Keratinocyte (primary cell): ENCODE data around the gene INPP5A. TPM values are rescaled to one million over a fixed set of nuclear protein-coding genes. Genes with fewer than 3 reads are reported as not detected.

Experiments used
- DNase-seq: peaks from one replicate; pipeline ENCODE4 v3.0.0-alpha.2; 2011; ENCODE audit warnings: low read depth, missing footprints, low spot score
- FAIRE-seq: peaks from 2 replicates; lab custom pipeline; 2011; peaks lifted over from hg19 to GRCh38; lab: Jason Lieb, UNC
- H2AFZ ChIP-seq: 2 replicates; pipeline ENCODE4 v1.6.0; 2012; ENCODE audit warnings: low read length, control low read depth, inconsistent platforms; ENCODE audit not compliant: control insufficient read depth
- H3K27ac ChIP-seq: 2 replicates; pipeline ENCODE4 v1.5.1; 2011; ENCODE audit warnings: low read length; ENCODE audit not compliant: control insufficient read depth, insufficient read depth
- H3K27me3 ChIP-seq: 3 replicates; pipeline ENCODE4 v1.6.0; 2011; ENCODE audit warnings: low read length; ENCODE audit not compliant: control insufficient read depth, insufficient read depth; ENCODE audit errors: extremely low read depth
- H3K36me3 ChIP-seq, 2 experiments: 2 replicates in 1 of 2; 3 replicates in 1 of 2; pipeline ENCODE4 v1.5.1; 2011; ENCODE audit warnings: low read length in 2 of 2, mild to moderate bottlenecking in 1 of 2; ENCODE audit not compliant: control insufficient read depth in 2 of 2, insufficient read depth in 2 of 2; ENCODE audit errors: extremely low read depth in 1 of 2
- H3K4me1 ChIP-seq: 3 replicates; pipeline ENCODE4 v1.5.1; 2011; ENCODE audit warnings: low read length; ENCODE audit not compliant: control insufficient read depth, insufficient read depth; ENCODE audit errors: extremely low read depth
- H3K4me2 ChIP-seq: 3 replicates; pipeline ENCODE4 v1.6.0; 2011; ENCODE audit warnings: low read depth, low read length; ENCODE audit not compliant: control insufficient read depth, insufficient read depth; ENCODE audit errors: extremely low read depth
- H3K4me3 ChIP-seq, 3 experiments: fragments of 200-600 bp in 1 of 3; sonication (generic) in 1 of 3; 2 replicates in 2 of 3; 3 replicates in 1 of 3; pipeline ENCODE4 v1.5.1; 2011 to 2016; ENCODE audit warnings: low read length in 3 of 3, mild to moderate bottlenecking in 3 of 3, control low read depth in 2 of 3, inconsistent platforms in 1 of 3, low read depth in 1 of 3, mixed read lengths in 1 of 3, mixed run types in 1 of 3, moderate library complexity in 1 of 3; ENCODE audit not compliant: control insufficient read depth in 2 of 3, insufficient read depth in 2 of 3; ENCODE audit errors: extremely low read depth in 1 of 3
- H3K79me2 ChIP-seq: 2 replicates; pipeline ENCODE4 v1.6.0; 2012; ENCODE audit warnings: low read length; ENCODE audit not compliant: control insufficient read depth, insufficient read depth
- H3K9ac ChIP-seq: 3 replicates; pipeline ENCODE4 v1.6.0; 2011; ENCODE audit warnings: low read length; ENCODE audit not compliant: control insufficient read depth, insufficient read depth; ENCODE audit errors: extremely low read depth
- H3K9me1 ChIP-seq: 3 replicates; pipeline ENCODE4 v1.6.0; 2011; ENCODE audit warnings: low read length; ENCODE audit not compliant: control insufficient read depth, insufficient read depth; ENCODE audit errors: extremely low read depth
- H3K9me3 ChIP-seq: 2 replicates; pipeline ENCODE4 v1.5.1; 2012; ENCODE audit warnings: low read depth, low read length; ENCODE audit not compliant: control insufficient read depth
- H4K20me1 ChIP-seq: 3 replicates; pipeline ENCODE4 v1.6.0; 2011; ENCODE audit warnings: low read length; ENCODE audit not compliant: control insufficient read depth, insufficient read depth; ENCODE audit errors: extremely low read depth
- CTCF ChIP-seq, 3 experiments: IDR thresholded peaks in 1 of 3; conservative IDR thresholded peaks in 1 of 3; optimal IDR thresholded peaks in 1 of 3; 2 replicates in 2 of 3; 3 replicates in 1 of 3; pipeline versions ENCODE3 to v1.5.1; 2011; ENCODE audit warnings: low read length in 3 of 3, mild to moderate bottlenecking in 3 of 3, moderate library complexity in 2 of 3, control low read depth in 1 of 3, inconsistent platforms in 1 of 3; ENCODE audit not compliant: insufficient read depth in 2 of 3; ENCODE audit errors: extremely low read depth in 1 of 3
- EZH2 ChIP-seq: IDR thresholded peaks from one replicate; pipeline ENCODE4 v1.6.1; 2012; ENCODE audit warnings: inconsistent platforms, mild to moderate bottlenecking, low read length, moderate library complexity
- dilution Hi-C: fragments of 300-500 bp; cut with MboI; formaldehyde crosslinking; loops from one replicate; pipeline ENCODE4 v1.7.0; 2020; ENCODE audit warnings: low sequenced_read_pairs; ENCODE audit not compliant: extremely low pct_ligation_motif_present
- polyA plus RNA-seq, 5 experiments: library from polyadenylated mRNA; depleted of rRNA in 3 of 5; stranded (reverse) in 3 of 5; stranded (forward) in 1 of 5; unstranded in 1 of 5; fragments of >200 nt; gene quantifications; 1 replicate in 1 of 5; 2 replicates in 3 of 5; 3 replicates in 1 of 5; pipeline versions ENCODE4 v1.2.1 to v1.2.3, GENCODE V29; 2011 to 2012; ENCODE audit warnings: missing spikeins in 2 of 5, low read depth in 1 of 5, low replicate concordance in 1 of 5

INPP5A gene
- polyA plus RNA-seq, 1 donor (not counting 4 experiments of a cell fraction or from before 2014, with no cell fraction given): 11.2 TPM

GRCh38 chr10:132666705-132667341 lies 129.2 kb downstream of the INPP5A start:
- Histone ChIP-seq H4K20me1 (no peaks in the 10 kb centered on the region), H2AFZ (no peak overlapping the region), H3K27ac (peak overlapping the region; percentile 87), H3K9me1 (peaks cover 2% of the 10 kb centered on the region), H3K9me3 (no peaks in the 10 kb centered on the region), H3K4me1 (peaks cover 20% of the 10 kb centered on the region), H3K36me3 (no peaks in the 10 kb centered on the region), H3K4me2 (peak overlapping the region; percentile 77), H3K4me3 (no peak overlapping the region), H3K27me3 (no peaks in the 10 kb centered on the region), H3K79me2 (no peaks in the 10 kb centered on the region), H3K9ac (peak overlapping the region; percentile 36)
- TF ChIP-seq EZH2 (no peak), CTCF (optimal IDR thresholded peaks at IDR 0.05 in 1 of 3, IDR thresholded peaks at IDR 0.05 in 1 of 3, conservative IDR thresholded peaks at IDR 0.05 in 1 of 3; ENCODE audit: extremely low read depth in 1 of 3, insufficient read depth in 2 of 3, low read length in 3 of 3) (no peak)
- DNase-seq: no peak
- no peak for FAIRE-seq
- dilution Hi-C loops: no loop called here

GRCh38 chr10:132667342-132668047 lies 129.9 kb downstream of the INPP5A start:
- Histone ChIP-seq H3K27ac (no peak overlapping the region), H3K27me3 (no peaks in the 10 kb centered on the region), H4K20me1 (no peaks in the 10 kb centered on the region), H3K36me3 (no peaks in the 10 kb centered on the region), H3K79me2 (no peaks in the 10 kb centered on the region), H3K9me1 (peaks cover 2% of the 10 kb centered on the region), H3K9ac (no peak overlapping the region), H2AFZ (no peak overlapping the region), H3K9me3 (no peaks in the 10 kb centered on the region), H3K4me3 (no peak overlapping the region), H3K4me1 (peaks cover 20% of the 10 kb centered on the region), H3K4me2 (no peak overlapping the region)
- TF ChIP-seq EZH2: no peak
- dilution Hi-C loops: no loop called here
- no peak for FAIRE-seq
- no peak for DNase-seq
